Activated gamma-delta T cell treated with Interleukin-2 at 50 U/mL for 16 hours (primary cell): Measurements from ENCODE around the gene NTRK2.

Experiments
- DNase-seq: peaks from one replicate; pipeline ENCODE4 v3.0.0-alpha.2; 2020

Gene NTRK2

GRCh38 chr9:84686068-84686467 lies 16.5 kb downstream of the NTRK2 start:
- DNase-seq = no peak

- DNase-seq = no peak
These were observed 19.4 kb downstream of the NTRK2 start for GRCh38 chr9:84688956-84689355.

- DNase-seq = no peak
These were observed 22.1 kb downstream of the NTRK2 start for GRCh38 chr9:84691634-84692033.

- DNase-seq = no peak
These were observed 24.7 kb downstream of the NTRK2 start for GRCh38 chr9:84694248-84694647.

GRCh38 chr9:84697042-84697441 lies 27.5 kb downstream of the NTRK2 start:
- DNase-seq = no peak

GRCh38 chr9:84697509-84698114 lies 28.1 kb downstream of the NTRK2 start:
- no peak for DNase-seq

GRCh38 chr9:84698323-84698722 lies 28.8 kb downstream of the NTRK2 start:
- DNase-seq = no peak

- no peak for DNase-seq
These were observed 30.5 kb downstream of the NTRK2 start for GRCh38 chr9:84699984-84700383.

GRCh38 chr9:84701801-84702200 lies 32.3 kb downstream of the NTRK2 start:
- no peak for DNase-seq

GRCh38 chr9:84702471-84702870 lies 32.9 kb downstream of the NTRK2 start:
- no peak for DNase-seq

- DNase-seq = no peak
These were observed 34.3 kb downstream of the NTRK2 start for GRCh38 chr9:84703793-84704192.

- no peak for DNase-seq
These were observed 35.6 kb downstream of the NTRK2 start for GRCh38 chr9:84705128-84705527.

- no peak for DNase-seq
These were observed 38.9 kb downstream of the NTRK2 start for GRCh38 chr9:84708400-84708799.

- no peak for DNase-seq
These were observed 39.5 kb downstream of the NTRK2 start for GRCh38 chr9:84709056-84709455.

GRCh38 chr9:84710701-84711397 lies 41.3 kb downstream of the NTRK2 start:
- no peak for DNase-seq

GRCh38 chr9:84711398-84711777 lies 41.9 kb downstream of the NTRK2 start:
- DNase-seq = no peak

GRCh38 chr9:84711936-84712335 lies 42.4 kb downstream of the NTRK2 start:
- DNase-seq = no peak

GRCh38 chr9:84716217-84716616 lies 46.7 kb downstream of the NTRK2 start:
- no peak for DNase-seq

GRCh38 chr9:84718476-84718875 lies 48.9 kb downstream of the NTRK2 start:
- DNase-seq = no peak

- DNase-seq = no peak
These were observed 53.0 kb downstream of the NTRK2 start for GRCh38 chr9:84722388-84722989.

GRCh38 chr9:84723426-84723825 lies 53.9 kb downstream of the NTRK2 start:
- no peak for DNase-seq

GRCh38 chr9:84731696-84732095 lies 62.2 kb downstream of the NTRK2 start:
- no peak for DNase-seq

- DNase-seq = no peak
These were observed 66.6 kb downstream of the NTRK2 start for GRCh38 chr9:84736081-84736480.

GRCh38 chr9:84736536-84736935 lies 67.0 kb downstream of the NTRK2 start:
- no peak for DNase-seq

- DNase-seq = no peak
These were observed 68.8 kb downstream of the NTRK2 start for GRCh38 chr9:84738353-84738752.
